ENCODE measurements around the gene CDC42SE2.

- TF ChIP-seq POLR2A (IDR thresholded peaks at IDR 0.05; ENCODE audit: low read depth, low read length) (no peak), SPI1 (IDR thresholded peaks at IDR 0.05; ENCODE audit: low read depth, low read length) (no peak), POLR2AphosphoS5 (IDR thresholded peaks at IDR 0.05; ENCODE audit: low read depth, low read length) (no peak), POU2F2 (IDR thresholded peaks at IDR 0.05; ENCODE audit: low read depth, low read length) (no peak), TAF1 (IDR thresholded peaks at IDR 0.05; ENCODE audit: low read depth, low read length) (no peak), PAX5 (IDR thresholded peaks at IDR 0.05; ENCODE audit: insufficient read depth, low read length, severe bottlenecking) (no peak)
These were observed 9.1 kb upstream of the CDC42SE2 start for GRCh38 chr5:131254741-131255140.
